SU-DHL-6 (cell line): ENCODE data around the gene SAA2.

Experiments
- H2AFZ ChIP-seq: fragments of 200-600 bp; sonication (generic); 2 replicates; pipeline ENCODE4 v1.6.1; 2014; ENCODE audit warnings: low read depth, mild to moderate bottlenecking, moderate library complexity, mixed read lengths, antibody characterized with exemption, low read length; ENCODE audit not compliant: severe bottlenecking
- H3F3A ChIP-seq: fragments of 200-600 bp; shearing (Covaris generic); 2 replicates; pipeline ENCODE4 v1.6.0; 2016; ENCODE audit warnings: antibody characterized with exemption, mild to moderate bottlenecking; ENCODE audit not compliant: insufficient read depth
- H3K27ac ChIP-seq: fragments of 200-600 bp; sonication (generic); 2 replicates; pipeline ENCODE4 v1.5.1; 2016; ENCODE audit warnings: low read depth, mild to moderate bottlenecking, low read length, moderate library complexity, mixed read lengths
- H3K27me3 ChIP-seq: fragments of 200-600 bp; sonication (generic), shearing (Covaris generic); 2 replicates; pipeline ENCODE4 v1.6.0; 2014; ENCODE audit warnings: mild to moderate bottlenecking, low read length
- H3K36me3 ChIP-seq: fragments of 200-600 bp; sonication (generic); 2 replicates; pipeline ENCODE4 v1.6.1; 2014; ENCODE audit warnings: mild to moderate bottlenecking, low read length, mixed read lengths
- H3K4me2 ChIP-seq: fragments of 300-600, 200-600 bp; shearing (Covaris generic), sonication (generic); 2 replicates; pipeline ENCODE4 v1.6.0; 2014; ENCODE audit warnings: low read length, low read depth, mild to moderate bottlenecking; ENCODE audit not compliant: poor library complexity, severe bottlenecking
- H3K4me3 ChIP-seq: fragments of 200-600 bp; sonication (generic); 2 replicates; pipeline ENCODE4 v1.5.1; 2014; ENCODE audit warnings: antibody characterized with exemption, low read length, mild to moderate bottlenecking, mixed read lengths; ENCODE audit not compliant: insufficient read depth, poor library complexity, severe bottlenecking
- H3K79me2 ChIP-seq: fragments of 200-600 bp; sonication (generic); 2 replicates; pipeline ENCODE4 v1.6.1; 2014; ENCODE audit warnings: mild to moderate bottlenecking, low read length, moderate library complexity; ENCODE audit not compliant: insufficient read depth
- H3K9ac ChIP-seq: fragments of 200-600 bp; sonication (generic); 2 replicates; pipeline ENCODE4 v1.7.0; 2014; ENCODE audit warnings: mild to moderate bottlenecking, low read length
- H3K9me2 ChIP-seq: fragments of 200-600 bp; sonication (generic); replicated peaks from 2 replicates; pipeline ENCODE4 v1.6.1; 2014; ENCODE audit warnings: low read length; ENCODE audit not compliant: insufficient read depth
- H3K9me3 ChIP-seq: fragments of 200-600 bp; sonication (generic); 2 replicates; pipeline ENCODE4 v1.6.1; 2014; ENCODE audit warnings: low read length, mixed read lengths; ENCODE audit not compliant: insufficient read depth
- H4K20me1 ChIP-seq: fragments of 200-600 bp; sonication (generic); 2 replicates; pipeline ENCODE4 v1.6.1; 2014; ENCODE audit warnings: low read depth, mild to moderate bottlenecking, antibody characterized with exemption, low read length, moderate library complexity, mixed read lengths
- EZH2phosphoT487 ChIP-seq: fragments of 200-600 bp; sonication (generic), shearing (Covaris generic); conservative IDR thresholded peaks from 2 replicates; pipeline ENCODE4 v1.6.1; 2018; ENCODE audit warnings: mild to moderate bottlenecking, antibody characterized with exemption, low read length, moderate library complexity, mixed read lengths
- TF ChIP-seq, protein P1 (sequence below): fragments of 200-600 bp; sonication (generic); IDR thresholded peaks from one replicate; pipeline ENCODE4 v1.5.1; 2017; ENCODE audit warnings: antibody characterized with exemption, mild to moderate bottlenecking, low read length, moderate library complexity; ENCODE audit not compliant: insufficient read depth, poor library complexity, severe bottlenecking

The SAA2 gene

DNA sequence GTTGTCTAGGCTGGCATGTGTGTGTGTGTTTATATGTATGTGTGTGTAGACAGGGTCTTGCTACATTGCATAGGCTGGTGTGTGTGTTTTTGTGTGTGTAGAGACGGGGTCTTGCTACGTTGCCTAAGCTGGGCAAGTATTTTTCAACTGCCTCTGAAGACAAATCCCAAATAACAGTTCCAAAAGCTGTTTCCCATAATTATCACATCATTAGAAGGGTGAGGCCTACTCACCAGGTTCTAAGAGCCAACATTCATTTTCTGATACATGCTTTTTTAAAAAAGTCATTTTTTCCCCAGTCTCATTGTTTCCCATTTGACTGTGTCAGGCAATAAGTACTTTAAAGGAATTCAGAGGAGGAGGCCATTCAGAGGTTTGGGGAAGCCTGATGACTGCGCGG is 40.4 kb upstream of the SAA2 start:
- Histone ChIP-seq H2AFZ (no peak overlapping the region), H3K27ac (no peak overlapping the region), H3K9me2 (no peaks in the 10 kb centered on the region), H4K20me1 (no peaks in the 10 kb centered on the region), H3K4me3 (no peak overlapping the region), H3K4me2 (no peak overlapping the region), H3F3A (no peaks in the 10 kb centered on the region), H3K9me3 (no peaks in the 10 kb centered on the region), H3K9ac (no peak overlapping the region), H3K27me3 (no peaks in the 10 kb centered on the region), H3K79me2 (no peaks in the 10 kb centered on the region), H3K36me3 (peaks cover 67% of the 10 kb centered on the region)
- no peak for TF ChIP-seq EZH2phosphoT487
- TF ChIP-seq, protein P1, sequence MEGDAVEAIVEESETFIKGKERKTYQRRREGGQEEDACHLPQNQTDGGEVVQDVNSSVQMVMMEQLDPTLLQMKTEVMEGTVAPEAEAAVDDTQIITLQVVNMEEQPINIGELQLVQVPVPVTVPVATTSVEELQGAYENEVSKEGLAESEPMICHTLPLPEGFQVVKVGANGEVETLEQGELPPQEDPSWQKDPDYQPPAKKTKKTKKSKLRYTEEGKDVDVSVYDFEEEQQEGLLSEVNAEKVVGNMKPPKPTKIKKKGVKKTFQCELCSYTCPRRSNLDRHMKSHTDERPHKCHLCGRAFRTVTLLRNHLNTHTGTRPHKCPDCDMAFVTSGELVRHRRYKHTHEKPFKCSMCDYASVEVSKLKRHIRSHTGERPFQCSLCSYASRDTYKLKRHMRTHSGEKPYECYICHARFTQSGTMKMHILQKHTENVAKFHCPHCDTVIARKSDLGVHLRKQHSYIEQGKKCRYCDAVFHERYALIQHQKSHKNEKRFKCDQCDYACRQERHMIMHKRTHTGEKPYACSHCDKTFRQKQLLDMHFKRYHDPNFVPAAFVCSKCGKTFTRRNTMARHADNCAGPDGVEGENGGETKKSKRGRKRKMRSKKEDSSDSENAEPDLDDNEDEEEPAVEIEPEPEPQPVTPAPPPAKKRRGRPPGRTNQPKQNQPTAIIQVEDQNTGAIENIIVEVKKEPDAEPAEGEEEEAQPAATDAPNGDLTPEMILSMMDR, result no peak

DNA sequence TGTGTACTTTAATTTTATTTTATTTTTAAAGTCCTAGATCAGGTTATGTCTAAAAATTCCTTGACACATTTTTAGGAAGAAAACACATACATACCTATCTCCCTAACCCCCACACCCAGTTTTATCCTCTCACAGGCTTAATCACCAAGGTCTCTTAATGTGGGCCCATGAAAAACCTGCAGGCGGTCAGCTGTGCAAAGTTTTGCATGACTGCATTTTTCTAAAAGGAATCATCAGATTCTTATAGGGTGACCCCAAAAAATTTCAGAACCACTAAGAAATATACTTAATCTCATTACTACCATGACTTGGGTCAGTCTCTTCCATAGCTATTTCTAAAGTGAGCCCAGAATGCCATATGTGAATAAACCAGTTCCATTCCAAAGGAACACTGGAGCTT is 37.4 kb upstream of the SAA2 start:
- H2AFZ ChIP-seq, result no peak overlapping the region
- H4K20me1 ChIP-seq, result no peaks in the 10 kb centered on the region
- H3K36me3 ChIP-seq, result peaks cover 52% of the 10 kb centered on the region

DNA sequence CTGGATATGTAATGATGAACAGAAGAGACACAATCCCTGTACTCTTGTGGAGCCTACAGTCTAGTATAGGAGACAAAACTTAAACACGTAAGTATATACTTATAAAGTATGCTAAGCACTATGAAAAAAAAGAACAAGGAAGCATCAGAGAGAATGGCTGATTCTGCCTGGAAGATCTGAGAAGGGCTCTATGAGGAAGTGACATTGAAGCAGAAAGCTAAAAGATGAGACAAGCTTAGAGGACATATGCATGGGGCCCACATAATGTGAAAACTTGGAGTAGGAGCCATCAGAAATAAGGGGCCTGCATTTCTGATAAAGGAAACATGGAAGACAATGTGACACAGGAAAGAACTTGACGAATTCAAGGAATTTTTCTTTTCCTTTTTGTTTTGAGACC is 34.2 kb upstream of the SAA2 start:
- Histone ChIP-seq H3K79me2 (no peaks in the 10 kb centered on the region), H3K27ac (no peak overlapping the region), H3K9me2 (no peaks in the 10 kb centered on the region), H3K9ac (no peak overlapping the region), H3K4me2 (no peak overlapping the region), H3F3A (peaks cover 10% of the 10 kb centered on the region; the same call in 1 of the 2 replicates), H4K20me1 (no peaks in the 10 kb centered on the region), H3K9me3 (no peaks in the 10 kb centered on the region), H2AFZ (no peak overlapping the region), H3K4me3 (no peak overlapping the region), H3K36me3 (peaks cover 31% of the 10 kb centered on the region), H3K27me3 (no peaks in the 10 kb centered on the region)
- TF ChIP-seq, protein P1, result no peak
- no peak for TF ChIP-seq EZH2phosphoT487

More for the DNA sequence above, 37.4 kb upstream of the SAA2 start:
- H3F3A ChIP-seq, result peaks cover 1% of the 10 kb centered on the region; the same call in 1 of the 2 replicates
- H3K27ac ChIP-seq, result no peak overlapping the region
- no peaks in the 10 kb centered on the region for H3K79me2 ChIP-seq
- no peaks in the 10 kb centered on the region for H3K9me2 ChIP-seq
- no peak overlapping the region for H3K4me3 ChIP-seq
- H3K27me3 ChIP-seq, result no peaks in the 10 kb centered on the region
- no peaks in the 10 kb centered on the region for H3K9me3 ChIP-seq
- H3K4me2 ChIP-seq, result no peak overlapping the region
- no peak overlapping the region for H3K9ac ChIP-seq
- TF ChIP-seq, protein P1, result no peak
- no peak for TF ChIP-seq EZH2phosphoT487
